Measurements from ENCODE around the gene PHF8. TPM values are rescaled to one million over a fixed set of nuclear protein-coding genes. Genes with fewer than 3 reads are reported as not detected.

Gene PHF8
- polyA plus RNA-seq, 4 donors: 25.0 to 35.1 (median 29.9) TPM

Other genes with a start within 250 kb of the PHF8 start
- 10 to 100 TPM in 2 of 4 donors, 1 to 10 TPM in 2; 8.3 to 13.2 (median 10.6) TPM for gene FAM120C, start 138.8 kb upstream of the PHF8 start, polyA plus RNA-seq (ENCODE audit: insufficient read length in 4 of 4)

Data from left renal cortex interstitium (tissue), 4 donors.